ENCODE results near the gene PHACTR4.
"Not testable (repeated sequence)": the region's sequence is repeated elsewhere in the genome, so short reads cannot be mapped to it uniquely, and the experiment has no call there.

PHACTR4 gene

GRCh38 chr1:28437924-28438699, 68.6 kb downstream of the PHACTR4 start:
- peak; percentile 95 for DNase-seq

GRCh38 chr1:28439320-28439719, 69.8 kb downstream of the PHACTR4 start:
- DNase-seq, result no peak

- DNase-seq, result no peak
These were observed 72.1 kb downstream of the PHACTR4 start for GRCh38 chr1:28441674-28442073.

- no peak for DNase-seq
These were observed 74.0 kb downstream of the PHACTR4 start for GRCh38 chr1:28443550-28443949.

- DNase-seq, result no peak
These were observed 78.1 kb downstream of the PHACTR4 start for GRCh38 chr1:28447679-28448078.

- DNase-seq, result not testable (repeated sequence)
These were observed 78.6 kb downstream of the PHACTR4 start for GRCh38 chr1:28448094-28448611.

GRCh38 chr1:28449904-28450303, 80.4 kb downstream of the PHACTR4 start:
- DNase-seq, result no peak

GRCh38 chr1:28450561-28450960, 81.0 kb downstream of the PHACTR4 start:
- DNase-seq, result no peak

- DNase-seq, result no peak
These were observed 81.5 kb downstream of the PHACTR4 start for GRCh38 chr1:28451011-28451410.

- DNase-seq, result peak; percentile 79
These were observed 86.5 kb downstream of the PHACTR4 start for GRCh38 chr1:28456078-28456477.

- no peak for DNase-seq
These were observed 88.1 kb downstream of the PHACTR4 start for GRCh38 chr1:28457678-28458077.

- peak; percentile 20 for DNase-seq
These were observed 89.0 kb downstream of the PHACTR4 start for GRCh38 chr1:28458237-28459228.

- no peak for DNase-seq
These were observed 96.8 kb downstream of the PHACTR4 start for GRCh38 chr1:28466226-28466778.

- DNase-seq, result no peak
These were observed 100.6 kb downstream of the PHACTR4 start for GRCh38 chr1:28470146-28470545.

- not testable (repeated sequence) for DNase-seq
These were observed 110.0 kb downstream of the PHACTR4 start for GRCh38 chr1:28479497-28479896.

GRCh38 chr1:28480308-28480707, 110.8 kb downstream of the PHACTR4 start:
- DNase-seq, result no peak

- DNase-seq, result no peak
These were observed 112.6 kb downstream of the PHACTR4 start for GRCh38 chr1:28482138-28482537.

- DNase-seq, result no peak
These were observed 113.2 kb downstream of the PHACTR4 start for GRCh38 chr1:28482702-28483101.

- DNase-seq, result no peak
These were observed 125.2 kb downstream of the PHACTR4 start for GRCh38 chr1:28494737-28495136.

GRCh38 chr1:28499553-28499952, 130.0 kb downstream of the PHACTR4 start:
- DNase-seq, result no peak

- DNase-seq, result no peak
These were observed 132.4 kb downstream of the PHACTR4 start for GRCh38 chr1:28501925-28502324.

GRCh38 chr1:28503117-28503516, 133.6 kb downstream of the PHACTR4 start:
- no peak for DNase-seq
